ENCODE results near the gene SRSF1.
"Not testable (repeated sequence)": the region's sequence is repeated elsewhere in the genome, so short reads cannot be mapped to it uniquely, and the experiment has no call there.

The SRSF1 gene

DNA sequence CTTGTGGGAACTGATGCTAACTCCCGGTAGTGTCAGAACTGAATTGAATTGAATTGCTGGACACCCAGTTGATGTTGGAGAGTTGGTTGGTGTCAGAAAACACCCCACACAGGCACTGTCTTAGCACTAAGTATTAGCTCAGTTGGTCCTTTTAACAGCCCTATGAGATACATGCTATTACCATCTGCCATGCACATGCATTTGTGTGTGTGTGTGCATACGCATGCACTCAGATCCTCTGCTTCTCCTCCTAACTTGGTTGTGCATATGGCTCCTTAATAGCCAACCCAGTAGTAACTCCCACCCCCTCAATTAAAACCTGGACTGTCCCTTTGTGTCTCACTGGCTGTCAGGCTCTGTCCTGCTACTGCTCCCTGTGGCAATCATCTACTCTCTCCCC lies 43.9 kb upstream of the SRSF1 start:
- TF ChIP-seq, protein P1, sequence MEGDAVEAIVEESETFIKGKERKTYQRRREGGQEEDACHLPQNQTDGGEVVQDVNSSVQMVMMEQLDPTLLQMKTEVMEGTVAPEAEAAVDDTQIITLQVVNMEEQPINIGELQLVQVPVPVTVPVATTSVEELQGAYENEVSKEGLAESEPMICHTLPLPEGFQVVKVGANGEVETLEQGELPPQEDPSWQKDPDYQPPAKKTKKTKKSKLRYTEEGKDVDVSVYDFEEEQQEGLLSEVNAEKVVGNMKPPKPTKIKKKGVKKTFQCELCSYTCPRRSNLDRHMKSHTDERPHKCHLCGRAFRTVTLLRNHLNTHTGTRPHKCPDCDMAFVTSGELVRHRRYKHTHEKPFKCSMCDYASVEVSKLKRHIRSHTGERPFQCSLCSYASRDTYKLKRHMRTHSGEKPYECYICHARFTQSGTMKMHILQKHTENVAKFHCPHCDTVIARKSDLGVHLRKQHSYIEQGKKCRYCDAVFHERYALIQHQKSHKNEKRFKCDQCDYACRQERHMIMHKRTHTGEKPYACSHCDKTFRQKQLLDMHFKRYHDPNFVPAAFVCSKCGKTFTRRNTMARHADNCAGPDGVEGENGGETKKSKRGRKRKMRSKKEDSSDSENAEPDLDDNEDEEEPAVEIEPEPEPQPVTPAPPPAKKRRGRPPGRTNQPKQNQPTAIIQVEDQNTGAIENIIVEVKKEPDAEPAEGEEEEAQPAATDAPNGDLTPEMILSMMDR (IDR thresholded peaks at IDR 0.05; ENCODE audit: low read depth, low read length) = no peak
- no peak overlapping the region for H3K4me3 ChIP-seq (ENCODE audit: low read depth, low read length)

- TF ChIP-seq, protein P1 (IDR thresholded peaks at IDR 0.05; ENCODE audit: low read depth, low read length) = no peak
- no peak overlapping the region for H3K4me3 ChIP-seq (ENCODE audit: low read depth, low read length)
These were observed 42.5 kb upstream of the SRSF1 start for GRCh38 chr17:58049533-58049932.

DNA sequence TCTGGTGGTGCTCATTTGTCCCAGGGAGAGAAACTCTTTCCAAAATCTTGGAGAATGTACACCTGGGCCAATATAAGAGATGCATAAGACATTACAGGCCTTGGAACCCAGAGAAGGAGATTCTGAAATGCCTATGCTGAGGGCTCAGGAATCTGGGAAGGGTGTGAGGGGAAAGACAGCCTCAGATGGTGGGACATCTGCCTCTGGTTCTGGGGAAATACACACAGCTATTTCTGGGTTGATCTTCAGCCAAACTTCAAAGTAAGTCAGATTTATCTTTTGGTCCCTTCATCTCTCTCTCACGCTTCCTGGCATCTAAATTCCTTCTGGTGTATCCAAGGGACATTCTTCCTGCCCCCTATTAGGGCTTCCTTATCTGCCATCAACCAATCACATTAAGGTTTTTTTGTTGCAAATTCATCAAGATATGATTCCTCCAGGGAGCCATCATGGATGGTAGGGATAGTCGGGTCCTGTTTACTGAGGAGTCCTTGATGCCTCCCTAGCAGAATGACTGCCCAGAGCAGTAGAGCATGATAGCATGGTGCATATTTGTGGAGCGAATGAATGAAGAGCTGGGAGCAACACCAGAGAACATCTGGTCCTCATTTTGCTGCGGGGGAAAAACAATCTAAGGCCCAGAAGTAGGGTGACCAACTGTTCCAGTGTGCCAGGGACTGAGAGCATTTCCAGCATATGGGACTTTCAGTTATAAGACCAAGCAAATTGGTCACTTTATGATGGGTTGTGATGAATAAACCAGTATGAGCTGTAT lies 40.5 kb upstream of the SRSF1 start:
- TF ChIP-seq, protein P1 (IDR thresholded peaks at IDR 0.05; ENCODE audit: low read depth, low read length) = no peak
- H3K4me3 ChIP-seq (ENCODE audit: low read depth, low read length) = no peak overlapping the region

DNA sequence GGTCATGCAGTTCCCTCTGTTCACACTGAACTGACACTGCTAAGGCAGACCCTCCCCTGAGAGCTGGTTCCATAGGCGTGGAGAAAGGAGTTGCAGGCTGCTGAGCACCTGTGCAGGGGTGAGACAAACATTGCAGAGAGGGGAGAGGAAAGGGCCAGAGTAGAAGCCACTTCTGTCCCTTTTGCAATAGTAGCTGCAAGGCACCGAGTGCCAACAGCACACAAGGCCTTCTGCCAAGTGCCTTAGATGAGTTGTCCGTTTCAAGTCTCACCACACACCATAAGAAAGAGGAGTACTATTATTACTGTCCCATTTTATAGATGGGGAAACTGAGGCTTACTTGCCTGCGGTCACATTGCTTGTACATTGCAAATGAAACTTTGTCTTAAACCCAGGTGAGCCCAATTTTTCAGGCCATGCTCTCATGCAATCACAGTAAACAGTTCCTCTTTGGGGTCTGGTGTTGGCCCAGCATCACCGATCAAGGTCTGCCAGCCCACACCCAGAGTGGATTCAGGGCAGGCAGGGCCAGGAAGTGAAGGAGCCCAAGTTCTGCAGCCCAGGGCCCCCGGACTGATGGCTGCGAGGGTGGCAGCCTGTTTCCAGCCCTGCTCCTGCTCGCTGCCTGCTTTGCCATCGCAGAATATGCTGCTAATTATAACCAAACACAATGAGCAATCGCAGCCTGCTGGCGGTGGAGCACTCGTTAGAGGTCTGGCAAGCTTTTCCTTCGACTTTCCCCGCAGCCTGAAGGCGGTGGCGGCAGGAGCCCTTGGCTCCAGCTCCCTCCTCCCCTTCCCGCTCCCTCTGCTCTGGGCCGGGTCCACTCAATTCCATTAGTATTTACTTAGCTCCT lies 39.4 kb upstream of the SRSF1 start:
- H3K4me3 ChIP-seq (ENCODE audit: low read depth, low read length) = no peak overlapping the region

GRCh38 chr17:58044256-58044655 lies 37.2 kb upstream of the SRSF1 start:
- H3K4me3 ChIP-seq (ENCODE audit: low read depth, low read length) = not testable (repeated sequence)

More for the DNA sequence above, 39.4 kb upstream of the SRSF1 start:
- TF ChIP-seq, protein P1 (IDR thresholded peaks at IDR 0.05; ENCODE audit: low read depth, low read length) = no peak

GRCh38 chr17:58043221-58044181 lies 36.5 kb upstream of the SRSF1 start:
- no peak overlapping the region for H3K4me3 ChIP-seq (ENCODE audit: low read depth, low read length)
- TF ChIP-seq, protein P1 (IDR thresholded peaks at IDR 0.05; ENCODE audit: low read depth, low read length) = no peak

- no peak overlapping the region for H3K4me3 ChIP-seq (ENCODE audit: low read depth, low read length)
- TF ChIP-seq, protein P1 (IDR thresholded peaks at IDR 0.05; ENCODE audit: low read depth, low read length) = no peak
These were observed 34.1 kb upstream of the SRSF1 start for GRCh38 chr17:58041161-58041560.
